HEK293 (cell line): Measurements from ENCODE around the gene CACYBP.
A peak's percentile ranks its signal among the peaks of the same experiment; 100 is the strongest.

Experiments used
- KLF16 ChIP-seq: fragments of 450-650 bp; formaldehyde crosslinking; IDR thresholded peaks from 2 replicates; pipeline ENCODE4 v1.5.1; 2017; ENCODE audit warnings: missing biosample characterization, missing genetic modification characterization
- KLF7 ChIP-seq: fragments of 450-650 bp; formaldehyde crosslinking; IDR thresholded peaks from 2 replicates; pipeline ENCODE4 v1.5.1; 2016; ENCODE audit warnings: missing biosample characterization, missing genetic modification characterization, borderline replicate concordance
- KLF8 ChIP-seq: fragments of 450-650 bp; formaldehyde crosslinking; IDR thresholded peaks from 2 replicates; pipeline ENCODE4 v1.5.1; 2016; ENCODE audit warnings: missing biosample characterization, missing genetic modification characterization
- PRDM1 ChIP-seq: fragments of 450-650 bp; formaldehyde crosslinking; IDR thresholded peaks from 2 replicates; pipeline ENCODE4; 2016; ENCODE audit warnings: missing biosample characterization, missing genetic modification characterization
- RBAK ChIP-seq: fragments of 450-650 bp; formaldehyde crosslinking; IDR thresholded peaks from 2 replicates; pipeline ENCODE4 v1.5.1; 2016; ENCODE audit warnings: missing biosample characterization, missing genetic modification characterization
- REPIN1 ChIP-seq: fragments of 450-650 bp; formaldehyde crosslinking; IDR thresholded peaks from 2 replicates; pipeline ENCODE4 v1.5.1; 2017; ENCODE audit warnings: missing biosample characterization, missing genetic modification characterization, low read depth
- SP2 ChIP-seq: fragments of 450-650 bp; formaldehyde crosslinking; IDR thresholded peaks from 2 replicates; pipeline ENCODE4 v1.5.1; 2016; ENCODE audit warnings: missing biosample characterization, missing genetic modification characterization
- SP7 ChIP-seq: fragments of 450-650 bp; formaldehyde crosslinking; IDR thresholded peaks from 2 replicates; pipeline ENCODE4 v1.5.1; 2016; ENCODE audit warnings: missing biosample characterization, missing genetic modification characterization
- ZBTB20 ChIP-seq: fragments of 450-650 bp; formaldehyde crosslinking; IDR thresholded peaks from 2 replicates; pipeline ENCODE4 v1.5.1; 2016; ENCODE audit warnings: missing biosample characterization, missing genetic modification characterization
- ZNF335 ChIP-seq: fragments of 450-650 bp; formaldehyde crosslinking; conservative IDR thresholded peaks from 2 replicates; pipeline ENCODE4 v1.5.1; 2016; ENCODE audit warnings: missing biosample characterization, missing genetic modification characterization
- ZNF423 ChIP-seq: fragments of 450-650 bp; formaldehyde crosslinking; IDR thresholded peaks from 2 replicates; pipeline ENCODE4 v1.5.1; 2016; ENCODE audit warnings: missing biosample characterization, missing genetic modification characterization
- ZNF600 ChIP-seq: fragments of 450-650 bp; formaldehyde crosslinking; IDR thresholded peaks from 2 replicates; pipeline ENCODE4 v1.5.1; 2016; ENCODE audit warnings: missing biosample characterization, missing genetic modification characterization
- ZNF660 ChIP-seq: fragments of 450-650 bp; IDR thresholded peaks from 2 replicates; pipeline ENCODE4 v1.5.1; 2018; ENCODE audit warnings: missing biosample characterization, mild to moderate bottlenecking, missing genetic modification characterization
- ZNF76 ChIP-seq: fragments of 450-650 bp; formaldehyde crosslinking; IDR thresholded peaks from 2 replicates; pipeline ENCODE4; 2016; ENCODE audit warnings: low read depth, missing biosample characterization, missing genetic modification characterization, borderline replicate concordance
- ZNF776 ChIP-seq: fragments of 450-650 bp; formaldehyde crosslinking; IDR thresholded peaks from 2 replicates; pipeline ENCODE4 v1.5.0; 2017; ENCODE audit warnings: missing biosample characterization, missing genetic modification characterization, borderline replicate concordance
- TF ChIP-seq, protein P1 (sequence below): fragments of 450-650 bp; formaldehyde crosslinking; IDR thresholded peaks from 2 replicates; pipeline ENCODE4 v1.5.1; 2016; ENCODE audit warnings: missing biosample characterization, missing genetic modification characterization
- TF ChIP-seq, protein P2 (sequence below): fragments of 450-650 bp; formaldehyde crosslinking; IDR thresholded peaks from 2 replicates; pipeline ENCODE4 v1.5.1; 2016; ENCODE audit warnings: missing biosample characterization, missing genetic modification characterization
- TF ChIP-seq, protein P3 (sequence below): fragments of 450-650 bp; formaldehyde crosslinking; IDR thresholded peaks from 2 replicates; pipeline ENCODE4 v1.5.1; 2016; ENCODE audit warnings: missing biosample characterization, missing genetic modification characterization
- TF ChIP-seq, protein P4 (sequence below): fragments of 450-650 bp; formaldehyde crosslinking; IDR thresholded peaks from 2 replicates; pipeline ENCODE4 v1.5.1; 2017; ENCODE audit warnings: missing biosample characterization, missing genetic modification characterization

The CACYBP gene

DNA sequence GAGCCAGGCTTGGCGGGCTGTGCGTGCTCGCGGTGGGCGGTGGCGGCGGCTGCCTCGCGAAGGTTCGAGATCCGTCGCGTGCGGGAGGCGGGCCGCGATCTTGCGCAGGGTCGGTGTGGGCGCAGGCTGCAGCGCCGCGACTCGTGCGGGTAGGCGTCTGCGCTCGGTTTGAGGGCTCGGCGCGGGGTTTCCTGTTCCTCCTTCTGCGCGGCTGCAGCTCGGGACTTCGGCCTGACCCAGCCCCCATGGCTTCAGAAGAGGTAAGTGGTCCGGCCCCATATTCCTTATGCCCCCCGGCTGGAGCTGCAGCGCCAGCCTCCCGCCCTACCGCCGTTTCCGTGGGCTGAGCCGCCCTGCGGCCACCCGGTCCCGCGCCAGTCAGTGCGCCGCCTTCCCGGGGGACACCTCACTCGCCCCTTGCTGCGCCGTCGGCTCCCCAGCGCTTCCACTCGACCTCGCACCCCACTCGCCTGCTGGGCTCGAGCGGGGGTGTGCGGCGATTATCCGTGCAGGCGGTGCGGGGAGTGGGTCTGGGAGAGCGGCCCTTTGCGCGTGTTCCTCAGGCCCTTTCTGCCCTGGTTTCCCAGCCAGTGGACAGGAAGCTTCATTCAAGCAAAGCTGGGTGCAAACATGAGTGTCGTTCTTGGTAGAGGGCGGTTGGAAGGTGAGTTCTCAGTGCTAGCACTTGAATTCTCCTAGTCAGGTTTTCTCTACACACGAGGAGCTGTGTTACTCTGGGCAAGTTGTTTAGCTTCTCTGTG, at the start of gene CACYBP (continued):
- TF ChIP-seq ZNF76 (tag by site-specific recombination) = peak; percentile 54; the same call in 1 of the 2 replicates
- no peak for TF ChIP-seq PRDM1 (tag by site-specific recombination)
- TF ChIP-seq KLF8 (tag by site-specific recombination) = peak; percentile 76; the same call in 1 of the 2 replicates
- TF ChIP-seq SP7 = peak; percentile 26; the same call in 1 of the 2 replicates
- TF ChIP-seq, protein P1, sequence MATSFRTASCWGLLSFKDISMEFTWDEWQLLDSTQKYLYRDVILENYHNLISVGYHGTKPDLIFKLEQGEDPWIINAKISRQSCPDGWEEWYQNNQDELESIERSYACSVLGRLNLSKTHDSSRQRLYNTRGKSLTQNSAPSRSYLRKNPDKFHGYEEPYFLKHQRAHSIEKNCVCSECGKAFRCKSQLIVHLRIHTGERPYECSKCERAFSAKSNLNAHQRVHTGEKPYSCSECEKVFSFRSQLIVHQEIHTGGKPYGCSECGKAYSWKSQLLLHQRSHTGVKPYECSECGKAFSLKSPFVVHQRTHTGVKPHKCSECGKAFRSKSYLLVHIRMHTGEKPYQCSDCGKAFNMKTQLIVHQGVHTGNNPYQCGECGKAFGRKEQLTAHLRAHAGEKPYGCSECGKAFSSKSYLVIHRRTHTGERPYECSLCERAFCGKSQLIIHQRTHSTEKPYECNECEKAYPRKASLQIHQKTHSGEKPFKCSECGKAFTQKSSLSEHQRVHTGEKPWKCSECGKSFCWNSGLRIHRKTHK = no peak
- TF ChIP-seq REPIN1 (tag by site-specific recombination) = 0 out of 2 replicates have a peak, but pooled peaks have one; percentile 10
- no peak for TF ChIP-seq RBAK (tag by site-specific recombination)
- TF ChIP-seq ZNF660 (tag by site-specific recombination) = peak; percentile 47
- TF ChIP-seq, protein P2, sequence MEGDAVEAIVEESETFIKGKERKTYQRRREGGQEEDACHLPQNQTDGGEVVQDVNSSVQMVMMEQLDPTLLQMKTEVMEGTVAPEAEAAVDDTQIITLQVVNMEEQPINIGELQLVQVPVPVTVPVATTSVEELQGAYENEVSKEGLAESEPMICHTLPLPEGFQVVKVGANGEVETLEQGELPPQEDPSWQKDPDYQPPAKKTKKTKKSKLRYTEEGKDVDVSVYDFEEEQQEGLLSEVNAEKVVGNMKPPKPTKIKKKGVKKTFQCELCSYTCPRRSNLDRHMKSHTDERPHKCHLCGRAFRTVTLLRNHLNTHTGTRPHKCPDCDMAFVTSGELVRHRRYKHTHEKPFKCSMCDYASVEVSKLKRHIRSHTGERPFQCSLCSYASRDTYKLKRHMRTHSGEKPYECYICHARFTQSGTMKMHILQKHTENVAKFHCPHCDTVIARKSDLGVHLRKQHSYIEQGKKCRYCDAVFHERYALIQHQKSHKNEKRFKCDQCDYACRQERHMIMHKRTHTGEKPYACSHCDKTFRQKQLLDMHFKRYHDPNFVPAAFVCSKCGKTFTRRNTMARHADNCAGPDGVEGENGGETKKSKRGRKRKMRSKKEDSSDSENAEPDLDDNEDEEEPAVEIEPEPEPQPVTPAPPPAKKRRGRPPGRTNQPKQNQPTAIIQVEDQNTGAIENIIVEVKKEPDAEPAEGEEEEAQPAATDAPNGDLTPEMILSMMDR (tag by site-specific recombination) = peak; percentile 84
- TF ChIP-seq ZNF423 = peak; percentile 72; the same call in 1 of the 2 replicates
- TF ChIP-seq ZBTB20 (tag by site-specific recombination) = peak; percentile 43; the same call in 1 of the 2 replicates
- TF ChIP-seq, protein P3, sequence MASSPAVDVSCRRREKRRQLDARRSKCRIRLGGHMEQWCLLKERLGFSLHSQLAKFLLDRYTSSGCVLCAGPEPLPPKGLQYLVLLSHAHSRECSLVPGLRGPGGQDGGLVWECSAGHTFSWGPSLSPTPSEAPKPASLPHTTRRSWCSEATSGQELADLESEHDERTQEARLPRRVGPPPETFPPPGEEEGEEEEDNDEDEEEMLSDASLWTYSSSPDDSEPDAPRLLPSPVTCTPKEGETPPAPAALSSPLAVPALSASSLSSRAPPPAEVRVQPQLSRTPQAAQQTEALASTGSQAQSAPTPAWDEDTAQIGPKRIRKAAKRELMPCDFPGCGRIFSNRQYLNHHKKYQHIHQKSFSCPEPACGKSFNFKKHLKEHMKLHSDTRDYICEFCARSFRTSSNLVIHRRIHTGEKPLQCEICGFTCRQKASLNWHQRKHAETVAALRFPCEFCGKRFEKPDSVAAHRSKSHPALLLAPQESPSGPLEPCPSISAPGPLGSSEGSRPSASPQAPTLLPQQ (tag by site-specific recombination) = no peak; the same call in none of the 2 replicates
- TF ChIP-seq ZNF335 (tag by site-specific recombination) = peak; percentile 48
- TF ChIP-seq ZNF600 (tag by site-specific recombination) = peak; percentile 72; the same call in 1 of the 2 replicates
- no peak for TF ChIP-seq ZNF776
- peak; percentile 63 for TF ChIP-seq SP2 (tag by site-specific recombination)
- peak; percentile 34; the same call in 1 of the 2 replicates for TF ChIP-seq KLF16 (tag by site-specific recombination)
- no peak for TF ChIP-seq KLF7 (tag by site-specific recombination)
- TF ChIP-seq, protein P4, sequence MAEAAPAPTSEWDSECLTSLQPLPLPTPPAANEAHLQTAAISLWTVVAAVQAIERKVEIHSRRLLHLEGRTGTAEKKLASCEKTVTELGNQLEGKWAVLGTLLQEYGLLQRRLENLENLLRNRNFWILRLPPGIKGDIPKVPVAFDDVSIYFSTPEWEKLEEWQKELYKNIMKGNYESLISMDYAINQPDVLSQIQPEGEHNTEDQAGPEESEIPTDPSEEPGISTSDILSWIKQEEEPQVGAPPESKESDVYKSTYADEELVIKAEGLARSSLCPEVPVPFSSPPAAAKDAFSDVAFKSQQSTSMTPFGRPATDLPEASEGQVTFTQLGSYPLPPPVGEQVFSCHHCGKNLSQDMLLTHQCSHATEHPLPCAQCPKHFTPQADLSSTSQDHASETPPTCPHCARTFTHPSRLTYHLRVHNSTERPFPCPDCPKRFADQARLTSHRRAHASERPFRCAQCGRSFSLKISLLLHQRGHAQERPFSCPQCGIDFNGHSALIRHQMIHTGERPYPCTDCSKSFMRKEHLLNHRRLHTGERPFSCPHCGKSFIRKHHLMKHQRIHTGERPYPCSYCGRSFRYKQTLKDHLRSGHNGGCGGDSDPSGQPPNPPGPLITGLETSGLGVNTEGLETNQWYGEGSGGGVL (tag by site-specific recombination) = 0 out of 2 replicates have a peak, but pooled peaks have one; percentile 28
